ENCODE measurements around the gene CADM1.

CADM1 gene

GRCh38 chr11:115316696-115317095 is 187.5 kb downstream of the CADM1 start:
- Histone ChIP-seq H4K20me1 (ENCODE audit: control insufficient read depth, insufficient read depth, low read depth, low read length) (no peaks in the 10 kb centered on the region), H3K9me2 (replicated peaks; ENCODE audit: control insufficient read depth, low read length) (no peaks in the 10 kb centered on the region), H3K36me3 (ENCODE audit: control insufficient read depth, low read length) (no peaks in the 10 kb centered on the region), H3K27ac (ENCODE audit: low read depth, low read length) (no peak overlapping the region), H3K4me2 (ENCODE audit: low read length) (no peak overlapping the region), H3K79me2 (ENCODE audit: control insufficient read depth, low read length) (no peaks in the 10 kb centered on the region), H3K27me3 (ENCODE audit: control insufficient read depth, low read length) (no peaks in the 10 kb centered on the region), H3K4me3 (ENCODE audit: low read length) (no peak overlapping the region), H3F3A (ENCODE audit: control insufficient read depth, insufficient read depth) (no peaks in the 10 kb centered on the region), H3K9me3 (ENCODE audit: control insufficient read depth, insufficient read depth, low read length) (no peaks in the 10 kb centered on the region), H3K4me1 (ENCODE audit: control insufficient read depth, low read length) (no peaks in the 10 kb centered on the region)
- no peak for TF ChIP-seq EZH2phosphoT487 (IDR thresholded peaks at IDR 0.05; ENCODE audit: borderline replicate concordance, low read length)
- TF ChIP-seq CTCF (IDR thresholded peaks at IDR 0.05; ENCODE audit: low read depth, low read length, poor library complexity, severe bottlenecking), result no peak

GRCh38 chr11:115314330-115314920 is 189.8 kb downstream of the CADM1 start:
- no peak for TF ChIP-seq CTCF (IDR thresholded peaks at IDR 0.05; ENCODE audit: low read depth, low read length, poor library complexity, severe bottlenecking)
- no peak for TF ChIP-seq EZH2phosphoT487 (IDR thresholded peaks at IDR 0.05; ENCODE audit: borderline replicate concordance, low read length)
- H3K27me3 ChIP-seq (ENCODE audit: control insufficient read depth, low read length), result no peaks in the 10 kb centered on the region
- H3K4me1 ChIP-seq (ENCODE audit: control insufficient read depth, low read length), result no peaks in the 10 kb centered on the region
- no peak overlapping the region for H3K4me2 ChIP-seq (ENCODE audit: low read length)
- H3K27ac ChIP-seq (ENCODE audit: low read depth, low read length), result no peak overlapping the region
- no peaks in the 10 kb centered on the region for H3K9me2 ChIP-seq (replicated peaks; ENCODE audit: control insufficient read depth, low read length)
- H3K4me3 ChIP-seq (ENCODE audit: low read length), result no peak overlapping the region
- no peaks in the 10 kb centered on the region for H3F3A ChIP-seq (ENCODE audit: control insufficient read depth, insufficient read depth)
- no peaks in the 10 kb centered on the region for H3K79me2 ChIP-seq (ENCODE audit: control insufficient read depth, low read length)
- no peaks in the 10 kb centered on the region for H4K20me1 ChIP-seq (ENCODE audit: control insufficient read depth, insufficient read depth, low read depth, low read length)
- H3K36me3 ChIP-seq (ENCODE audit: control insufficient read depth, low read length), result no peaks in the 10 kb centered on the region
- no peaks in the 10 kb centered on the region for H3K9me3 ChIP-seq (ENCODE audit: control insufficient read depth, insufficient read depth, low read length)

GRCh38 chr11:115313224-115313838 is 190.9 kb downstream of the CADM1 start:
- no peaks in the 10 kb centered on the region for H3K9me2 ChIP-seq (replicated peaks; ENCODE audit: control insufficient read depth, low read length)
- H3K9me3 ChIP-seq (ENCODE audit: control insufficient read depth, insufficient read depth, low read length), result no peaks in the 10 kb centered on the region
- no peak overlapping the region for H3K4me3 ChIP-seq (ENCODE audit: low read length)
- H3K4me2 ChIP-seq (ENCODE audit: low read length), result no peak overlapping the region
- no peaks in the 10 kb centered on the region for H3K36me3 ChIP-seq (ENCODE audit: control insufficient read depth, low read length)
- no peak overlapping the region for H3K27ac ChIP-seq (ENCODE audit: low read depth, low read length)
- no peaks in the 10 kb centered on the region for H3F3A ChIP-seq (ENCODE audit: control insufficient read depth, insufficient read depth)
- H3K27me3 ChIP-seq (ENCODE audit: control insufficient read depth, low read length), result no peaks in the 10 kb centered on the region
- H4K20me1 ChIP-seq (ENCODE audit: control insufficient read depth, insufficient read depth, low read depth, low read length), result no peaks in the 10 kb centered on the region
- H3K4me1 ChIP-seq (ENCODE audit: control insufficient read depth, low read length), result no peaks in the 10 kb centered on the region
- no peak for TF ChIP-seq EZH2phosphoT487 (IDR thresholded peaks at IDR 0.05; ENCODE audit: borderline replicate concordance, low read length)
- TF ChIP-seq CTCF (IDR thresholded peaks at IDR 0.05; ENCODE audit: low read depth, low read length, poor library complexity, severe bottlenecking), result no peak
- H3K79me2 ChIP-seq (ENCODE audit: control insufficient read depth, low read length), result no peaks in the 10 kb centered on the region
